ENCODE data around the gene ATF5. TPM values are rescaled to one million over a fixed set of nuclear protein-coding genes. Genes with fewer than 3 reads are reported as not detected.

The ATF5 gene
- total RNA-seq, 1 donor from 2014 or later, result 35.5 TPM

DNA sequence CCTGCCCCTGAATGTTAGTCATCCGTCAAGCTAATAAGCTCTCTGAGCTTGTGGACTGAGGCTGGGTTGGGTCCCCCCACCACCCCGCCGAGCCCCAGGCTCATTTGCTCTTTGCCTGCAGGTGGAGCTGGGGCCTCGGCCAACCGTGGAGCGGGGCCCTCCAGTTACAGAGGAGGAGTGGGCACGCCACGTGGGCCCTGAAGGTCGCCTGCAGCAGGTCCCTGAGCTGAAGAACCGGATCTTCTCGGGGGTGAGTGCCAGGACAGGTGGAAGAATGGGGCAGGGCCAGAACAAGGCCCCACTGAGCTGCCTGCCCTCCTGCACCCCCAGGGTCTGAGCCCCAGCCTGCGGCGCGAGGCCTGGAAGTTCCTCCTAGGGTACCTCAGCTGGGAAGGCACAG is 46.4 kb upstream of the ATF5 start:
- H3K27ac ChIP-seq (ENCODE audit: low read depth, low read length), result no peak overlapping the region
- no peak for DNase-seq (ENCODE audit: low read depth)
- H3K27ac Mint-ChIP-seq (ENCODE audit: unreplicated experiment), result no peak overlapping the region
- H3K79me2 ChIP-seq (ENCODE audit: insufficient read depth, low read length), result peaks cover 13% of the 10 kb centered on the region
- H3K27me3 Mint-ChIP-seq (ENCODE audit: low read depth, unreplicated experiment), result no peaks in the 10 kb centered on the region
- H3K9ac ChIP-seq (ENCODE audit: low read length), result no peak overlapping the region
- no peak overlapping the region for H2AFZ ChIP-seq (ENCODE audit: low read depth, low read length)
- no peaks in the 10 kb centered on the region for H3K27me3 ChIP-seq (ENCODE audit: insufficient read depth, low read length)
- H3K4me1 ChIP-seq (ENCODE audit: insufficient read depth, low read length), result peaks cover 7% of the 10 kb centered on the region
- H3K9me3 ChIP-seq (ENCODE audit: insufficient read depth, low read depth, low read length), result peaks cover 6% of the 10 kb centered on the region
- H3K9me3 Mint-ChIP-seq (ENCODE audit: unreplicated experiment), result no peaks in the 10 kb centered on the region
- peaks cover 9% of the 10 kb centered on the region for H3K36me3 ChIP-seq (ENCODE audit: insufficient read depth, low read length)
- no peak for FAIRE-seq
- H3K4me1 Mint-ChIP-seq (ENCODE audit: low read depth, unreplicated experiment), result no peaks in the 10 kb centered on the region
- H3K4me3 Mint-ChIP-seq (ENCODE audit: unreplicated experiment), result no peak overlapping the region
- H3K36me3 Mint-ChIP-seq (ENCODE audit: low read depth, unreplicated experiment), result peaks cover 24% of the 10 kb centered on the region
- peaks cover 5% of the 10 kb centered on the region for H4K20me1 ChIP-seq (ENCODE audit: insufficient read depth, low read length)
- no peak overlapping the region for H3K4me3 ChIP-seq (ENCODE audit: insufficient read depth, low read depth, low read length)
- no peak overlapping the region for H3K4me2 ChIP-seq (ENCODE audit: low read length)
- TF ChIP-seq EZH2 (IDR thresholded peaks at IDR 0.05; ENCODE audit: insufficient read depth, low read length), result no peak

DNA sequence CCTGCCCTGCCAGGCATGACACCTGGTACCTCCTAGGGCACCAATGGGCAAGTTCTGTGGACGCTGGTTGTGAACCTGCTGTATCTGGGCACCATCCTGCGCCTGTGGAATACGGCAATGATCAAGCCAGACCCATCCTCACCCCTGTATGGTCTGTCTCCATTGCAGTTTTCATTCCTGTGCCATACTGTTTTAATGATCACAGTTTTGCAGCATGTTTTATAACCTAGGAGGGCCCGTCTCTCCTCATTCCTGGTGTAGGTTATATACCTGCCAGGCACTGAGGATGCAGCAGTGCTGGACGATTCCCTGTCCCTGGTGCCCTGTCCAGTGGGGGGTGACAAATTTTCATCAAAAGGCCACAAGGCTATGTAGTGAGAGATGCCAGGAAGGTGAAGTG is 45.9 kb upstream of the ATF5 start:
- Histone ChIP-seq H3K4me3 (ENCODE audit: insufficient read depth, low read depth, low read length) (no peak overlapping the region), H2AFZ (ENCODE audit: low read depth, low read length) (no peak overlapping the region), H3K9ac (ENCODE audit: low read length) (no peak overlapping the region), H3K9me3 (ENCODE audit: insufficient read depth, low read depth, low read length) (peaks cover 6% of the 10 kb centered on the region), H3K27ac (ENCODE audit: low read depth, low read length) (no peak overlapping the region), H3K4me1 (ENCODE audit: insufficient read depth, low read length) (peaks cover 6% of the 10 kb centered on the region), H3K4me2 (ENCODE audit: low read length) (no peak overlapping the region), H4K20me1 (ENCODE audit: insufficient read depth, low read length) (peaks cover 5% of the 10 kb centered on the region), H3K79me2 (ENCODE audit: insufficient read depth, low read length) (peaks cover 12% of the 10 kb centered on the region), H3K27me3 (ENCODE audit: insufficient read depth, low read length) (no peaks in the 10 kb centered on the region), H3K36me3 (ENCODE audit: insufficient read depth, low read length) (peaks cover 9% of the 10 kb centered on the region)
- Mint-ChIP-seq H3K4me1 (ENCODE audit: low read depth, unreplicated experiment) (no peaks in the 10 kb centered on the region), H3K4me3 (ENCODE audit: unreplicated experiment) (no peak overlapping the region), H3K27ac (ENCODE audit: unreplicated experiment) (no peak overlapping the region), H3K27me3 (ENCODE audit: low read depth, unreplicated experiment) (no peaks in the 10 kb centered on the region), H3K36me3 (ENCODE audit: low read depth, unreplicated experiment) (peaks cover 24% of the 10 kb centered on the region), H3K9me3 (ENCODE audit: unreplicated experiment) (no peaks in the 10 kb centered on the region)
- FAIRE-seq (no peak), DNase-seq (ENCODE audit: low read depth) (no peak)
- TF ChIP-seq EZH2 (IDR thresholded peaks at IDR 0.05; ENCODE audit: insufficient read depth, low read length) (no peak), CTCF (IDR thresholded peaks at IDR 0.05; ENCODE audit: insufficient read depth, low read depth, low read length) (no peak)

DNA sequence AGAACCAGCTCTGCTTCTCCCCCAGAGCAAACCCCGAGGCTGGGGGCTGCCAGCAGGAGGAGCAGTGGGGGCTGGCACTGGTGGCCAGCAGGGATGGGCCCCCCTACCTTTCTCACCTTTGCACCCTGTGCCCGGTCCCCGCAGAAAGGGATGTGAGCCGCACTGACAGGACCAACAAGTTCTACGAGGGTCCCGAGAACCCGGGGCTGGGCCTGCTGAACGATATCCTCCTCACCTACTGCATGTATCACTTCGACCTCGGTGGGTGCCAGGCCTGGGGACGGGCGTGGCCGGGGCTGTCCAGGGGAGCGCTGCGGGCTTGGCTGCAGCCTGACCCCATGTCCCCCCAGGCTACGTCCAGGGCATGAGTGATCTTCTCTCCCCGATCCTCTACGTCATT is 44.9 kb upstream of the ATF5 start:
- no peak overlapping the region for H3K4me3 Mint-ChIP-seq (ENCODE audit: unreplicated experiment)
- Histone ChIP-seq H4K20me1 (ENCODE audit: insufficient read depth, low read length) (no peaks in the 10 kb centered on the region), H3K27me3 (ENCODE audit: insufficient read depth, low read length) (no peaks in the 10 kb centered on the region), H2AFZ (ENCODE audit: low read depth, low read length) (no peak overlapping the region), H3K4me2 (ENCODE audit: low read length) (no peak overlapping the region), H3K4me1 (ENCODE audit: insufficient read depth, low read length) (no peaks in the 10 kb centered on the region), H3K4me3 (ENCODE audit: insufficient read depth, low read depth, low read length) (no peak overlapping the region), H3K79me2 (ENCODE audit: insufficient read depth, low read length) (peaks cover 2% of the 10 kb centered on the region), H3K36me3 (ENCODE audit: insufficient read depth, low read length) (peaks cover 9% of the 10 kb centered on the region), H3K9me3 (ENCODE audit: insufficient read depth, low read depth, low read length) (peaks cover 6% of the 10 kb centered on the region), H3K9ac (ENCODE audit: low read length) (no peak overlapping the region), H3K27ac (ENCODE audit: low read depth, low read length) (no peak overlapping the region)
- no peaks in the 10 kb centered on the region for H3K27me3 Mint-ChIP-seq (ENCODE audit: low read depth, unreplicated experiment)
- FAIRE-seq, result no peak
- TF ChIP-seq EZH2 (IDR thresholded peaks at IDR 0.05; ENCODE audit: insufficient read depth, low read length) (no peak), CTCF (IDR thresholded peaks at IDR 0.05; ENCODE audit: insufficient read depth, low read depth, low read length) (no peak)
- no peak overlapping the region for H3K27ac Mint-ChIP-seq (ENCODE audit: unreplicated experiment)
- H3K36me3 Mint-ChIP-seq (ENCODE audit: low read depth, unreplicated experiment), result peaks cover 24% of the 10 kb centered on the region
- no peaks in the 10 kb centered on the region for H3K9me3 Mint-ChIP-seq (ENCODE audit: unreplicated experiment)
- DNase-seq (ENCODE audit: low read depth), result no peak
- no peaks in the 10 kb centered on the region for H3K4me1 Mint-ChIP-seq (ENCODE audit: low read depth, unreplicated experiment)

All from astrocyte (in vitro differentiated cells and primary cell).